EL (cell line): ENCODE results near the gene SLC6A18.

Source experiments
- DNase-seq: peaks from one replicate; pipeline ENCODE4 v3.0.0-alpha.2; 2016

SLC6A18 gene

DNA sequence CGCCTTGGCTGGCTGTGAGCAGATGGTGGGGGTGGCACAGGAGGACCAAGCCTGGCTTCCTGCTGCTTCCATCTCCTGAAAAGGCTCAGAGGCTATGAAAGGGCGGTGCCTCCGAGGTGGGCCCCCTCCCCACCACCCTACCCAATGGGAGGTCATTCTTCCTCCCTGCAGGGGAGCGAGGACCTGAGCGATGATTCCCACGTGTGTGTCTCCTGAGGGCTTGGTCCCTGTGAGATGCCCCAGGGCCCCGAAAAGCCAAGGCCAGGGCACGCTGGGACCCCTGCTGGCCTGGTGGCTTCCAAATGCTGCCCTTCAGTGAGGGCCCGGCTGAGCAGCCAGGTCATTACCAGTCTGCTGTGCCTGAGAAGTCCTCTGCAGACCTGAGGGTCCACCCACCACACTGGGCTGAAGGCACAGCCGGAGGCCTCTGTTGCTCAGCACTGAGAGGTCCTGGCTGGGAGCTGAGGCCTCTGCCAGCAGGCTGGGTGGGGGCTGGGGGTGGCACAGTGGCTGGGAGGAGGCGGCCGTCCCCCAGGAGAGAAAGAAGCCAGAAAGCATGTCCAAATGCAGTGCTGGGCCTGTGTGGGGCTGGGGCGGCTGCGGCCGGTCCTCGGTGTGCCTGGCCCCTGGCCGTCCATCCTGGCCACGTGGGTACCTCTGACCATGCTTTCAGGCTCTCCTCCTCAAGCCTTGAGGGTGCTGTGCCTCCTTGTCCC lies 37.8 kb upstream of the SLC6A18 start:
- no peak for DNase-seq

- DNase-seq: no peak
Measured at GRCh38 chr5:1187950-1188334, 37.2 kb upstream of the SLC6A18 start.

- DNase-seq: no peak
Measured at GRCh38 chr5:1188464-1188863, 36.7 kb upstream of the SLC6A18 start.

GRCh38 chr5:1189269-1189668 lies 35.9 kb upstream of the SLC6A18 start:
- no peak for DNase-seq

GRCh38 chr5:1190278-1190677 lies 34.9 kb upstream of the SLC6A18 start:
- no peak for DNase-seq

- DNase-seq: no peak
Measured at GRCh38 chr5:1190837-1191239, 34.3 kb upstream of the SLC6A18 start.

GRCh38 chr5:1192971-1193590 lies 32.1 kb upstream of the SLC6A18 start:
- no peak for DNase-seq

- no peak for DNase-seq
Measured at GRCh38 chr5:1193591-1193985, 31.6 kb upstream of the SLC6A18 start.

- no peak for DNase-seq
Measured at GRCh38 chr5:1194378-1194777, 30.8 kb upstream of the SLC6A18 start.

- DNase-seq: no peak
Measured at GRCh38 chr5:1195439-1195838, 29.7 kb upstream of the SLC6A18 start.

GRCh38 chr5:1195916-1196315 lies 29.3 kb upstream of the SLC6A18 start:
- no peak for DNase-seq

DNA sequence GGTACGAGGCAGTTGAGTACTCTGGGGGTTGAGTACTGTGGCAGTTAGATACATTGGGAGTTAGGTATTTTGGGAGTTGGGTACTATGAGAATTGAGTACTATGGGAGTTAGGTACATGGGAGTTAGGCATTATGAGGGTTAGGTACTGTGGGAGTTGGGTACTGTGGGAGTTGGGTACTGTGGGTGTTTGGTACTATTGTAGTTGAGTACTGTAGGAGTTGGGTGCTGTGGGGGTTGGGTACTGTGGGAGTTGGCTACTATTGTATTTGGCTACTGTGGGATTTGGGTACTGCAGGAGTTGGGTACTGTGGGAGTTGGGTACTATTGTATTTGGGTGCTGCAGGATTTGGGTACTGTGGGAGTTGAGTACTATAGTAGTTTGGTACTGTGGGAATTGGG lies 28.6 kb upstream of the SLC6A18 start:
- no peak for DNase-seq

GRCh38 chr5:1197876-1198666 lies 27.1 kb upstream of the SLC6A18 start:
- DNase-seq: no peak

DNA sequence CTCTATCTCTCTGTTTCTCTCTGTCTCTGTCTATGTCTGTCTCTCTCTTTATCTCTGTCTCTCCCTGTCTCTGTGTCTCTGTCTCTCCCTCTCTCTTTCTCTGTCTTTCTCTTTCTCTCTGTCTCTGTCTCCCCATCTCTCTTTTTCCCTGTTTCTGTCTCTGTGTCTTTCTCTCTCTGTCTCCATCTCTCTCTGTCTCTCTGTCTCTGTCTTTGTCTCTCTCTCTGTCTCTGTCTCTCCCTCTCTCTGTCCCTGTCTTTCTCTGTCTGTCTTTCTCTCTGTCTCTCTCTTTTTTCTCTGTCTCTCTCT lies 25.9 kb upstream of the SLC6A18 start:
- no peak for DNase-seq

GRCh38 chr5:1199649-1200494 lies 25.3 kb upstream of the SLC6A18 start:
- DNase-seq: no peak

DNA sequence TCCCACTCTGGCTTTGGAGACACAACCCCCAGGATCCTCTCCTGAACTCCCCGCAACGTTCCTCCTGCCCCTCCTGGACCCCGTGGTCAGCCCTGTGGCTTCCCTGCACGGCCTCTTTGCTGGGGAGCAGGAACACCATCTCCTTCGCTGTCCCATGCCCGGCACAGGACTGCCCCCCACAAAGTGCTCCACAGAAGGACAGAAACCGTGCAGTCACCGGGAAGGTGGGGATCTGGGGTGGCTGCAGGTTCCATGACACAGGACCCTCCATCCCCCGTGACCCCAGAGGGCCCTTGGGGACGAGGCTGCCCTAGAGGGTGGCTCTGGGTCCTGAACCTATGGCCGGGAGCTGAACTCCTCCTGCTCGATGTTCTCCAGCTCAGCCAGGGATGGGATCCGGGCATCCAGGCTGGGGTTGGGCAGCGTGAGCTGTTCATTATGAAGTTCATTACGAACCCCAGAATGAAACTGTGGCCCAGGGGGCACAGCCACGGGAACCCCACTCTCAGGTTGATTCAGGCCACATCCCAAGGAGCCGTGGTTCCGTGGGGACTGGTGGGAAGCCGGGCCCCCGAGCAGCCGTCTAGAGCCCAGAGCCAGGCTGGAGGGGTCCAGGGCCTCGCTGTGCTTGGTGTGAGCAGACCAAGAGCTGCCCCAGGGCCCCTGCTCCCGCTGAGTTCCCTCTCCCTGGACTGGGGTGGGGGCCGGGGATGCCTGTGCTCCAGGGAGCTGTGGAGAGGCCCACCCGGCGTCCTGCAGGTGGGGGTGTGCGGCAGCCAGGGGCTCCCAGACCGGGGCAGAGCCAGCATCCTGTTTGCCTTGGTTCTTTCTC lies 24.5 kb upstream of the SLC6A18 start:
- no peak for DNase-seq

DNA sequence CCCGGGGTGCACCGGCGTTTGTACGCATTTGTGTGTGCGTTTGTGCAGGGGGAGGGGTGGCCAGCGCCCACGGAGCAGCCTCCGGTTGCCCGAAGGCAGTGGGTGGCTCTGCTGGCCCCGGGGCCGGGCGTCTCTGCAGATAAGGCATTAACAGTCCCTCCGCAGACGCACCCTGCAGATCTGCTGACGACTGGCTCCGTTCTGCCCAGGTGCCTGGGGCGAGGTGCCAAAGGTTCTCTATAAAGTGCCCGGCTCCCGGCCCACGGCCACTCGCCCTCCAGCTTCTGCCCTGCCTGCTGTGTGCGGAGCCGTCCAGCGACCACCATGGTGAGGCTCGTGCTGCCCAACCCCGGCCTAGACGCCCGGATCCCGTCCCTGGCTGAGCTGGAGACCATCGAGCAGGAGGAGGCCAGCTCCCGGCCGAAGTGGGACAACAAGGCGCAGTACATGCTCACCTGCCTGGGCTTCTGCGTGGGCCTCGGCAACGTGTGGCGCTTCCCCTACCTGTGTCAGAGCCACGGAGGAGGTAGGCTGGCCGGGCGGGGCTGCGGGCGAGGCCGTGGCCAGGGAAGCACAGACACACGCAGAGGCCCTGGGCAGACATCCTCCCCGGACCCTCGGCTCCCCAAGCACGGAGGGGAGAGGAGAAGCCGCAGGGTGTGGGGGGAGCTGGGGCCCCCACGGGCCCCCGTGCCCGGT lies 23.7 kb upstream of the SLC6A18 start, which contains the start of gene SLC6A19:
SLC6A19 (plus strand) TSS at position 269 of the 699 bp plus-strand sequence; CDS start at position 325, 56 bp downstream.
- no peak for DNase-seq

GRCh38 chr5:1202026-1202797 lies 23.0 kb upstream of the SLC6A18 start:
- no peak for DNase-seq

DNA sequence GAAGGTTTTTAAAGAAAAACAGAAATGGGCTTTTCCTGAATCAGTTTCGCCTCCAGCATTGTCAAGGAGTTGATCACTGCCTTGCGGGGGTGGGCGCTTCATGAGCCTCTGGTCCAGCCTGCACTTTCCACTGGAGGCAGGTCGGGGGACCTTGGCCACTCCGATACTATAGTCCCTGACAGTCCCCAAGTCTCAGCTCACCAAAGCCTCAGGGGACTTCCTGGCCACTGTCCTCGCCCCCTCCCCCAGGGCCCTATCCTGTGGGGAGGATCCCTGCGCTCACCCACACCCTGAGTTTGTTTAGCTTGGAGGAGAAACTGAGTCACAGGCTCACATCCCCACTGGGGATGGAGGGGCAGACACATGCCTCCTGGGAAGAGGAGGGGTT lies 22.4 kb upstream of the SLC6A18 start:
- no peak for DNase-seq

- DNase-seq: no peak
Measured at GRCh38 chr5:1203311-1203967, 21.7 kb upstream of the SLC6A18 start.
